CD4-positive, alpha-beta T cell (primary cell): ENCODE measurements around the gene STRA8. TPM values are rescaled to one million over a fixed set of nuclear protein-coding genes. Genes with fewer than 3 reads are reported as not detected.

Experiments
- ATAC-seq: fragments of 200-7000 bp; cut with Tn5 transposase; one replicate; pipeline ENCODE4 v1.10.0; 2022; ENCODE audit warnings: mild to moderate bottlenecking; ENCODE audit not compliant: poor library complexity
- CTCF ChIA-PET: fragments of 350-600 bp; sonication (Branson Sonifier 250); formaldehyde crosslinking; loops from one replicate; lab custom pipeline; 2021; ENCODE audit warnings: antibody characterized with exemption, inconsistent platforms; lab: Charles Lee
- POLR2A ChIA-PET: fragments of 350-600 bp; sonication (Branson Sonifier 250); formaldehyde crosslinking; loops from one replicate; lab custom pipeline; 2021; ENCODE audit warnings: antibody characterized with exemption, inconsistent platforms; lab: Charles Lee
- DNase-seq, 14 experiments: peaks; one replicate each; pipeline ENCODE4 v3.0.0-alpha.2; 2013 to 2020; ENCODE audit warnings: mixed read lengths in 2 of 14
- H3K27ac ChIP-seq, 2 donors: one replicate each; pipeline versions ENCODE4 v1.5.1 to v1.7.0; 2013; ENCODE audit warnings: low read length in 2 of 2, low read depth in 1 of 2, mild to moderate bottlenecking in 1 of 2
- H3K27me3 ChIP-seq, 2 experiments: 1 replicate in 1 of 2; 2 replicates in 1 of 2; pipeline versions ENCODE4 v1.6.1 to v1.7.0; 2013; ENCODE audit warnings: low read length in 2 of 2, control low read depth in 1 of 2, mild to moderate bottlenecking in 1 of 2, moderate library complexity in 1 of 2; ENCODE audit not compliant: insufficient read depth in 2 of 2, control insufficient read depth in 1 of 2
- H3K36me3 ChIP-seq: one replicate; pipeline ENCODE4 v1.6.1; 2013; ENCODE audit warnings: low read length, control low read depth; ENCODE audit not compliant: insufficient read depth
- H3K4me1 ChIP-seq: one replicate; pipeline ENCODE4 v1.6.1; 2013; ENCODE audit warnings: low read length, control low read depth; ENCODE audit not compliant: insufficient read depth
- H3K4me3 ChIP-seq: one replicate; pipeline ENCODE4 v1.5.1; 2013; ENCODE audit warnings: mild to moderate bottlenecking, low read length, moderate library complexity
- H3K9me3 ChIP-seq, 2 experiments: 1 replicate in 1 of 2; 2 replicates in 1 of 2; pipeline versions ENCODE4 v1.6.1 to v1.7.0; 2013; ENCODE audit warnings: low read length in 2 of 2, mild to moderate bottlenecking in 2 of 2, control low read depth in 1 of 2, moderate library complexity in 1 of 2; ENCODE audit not compliant: control insufficient read depth in 1 of 2, insufficient read depth in 1 of 2
- H3K27ac Mint-ChIP-seq: one replicate; pipeline ENCODE4 v1.8.0; 2020; ENCODE audit warnings: mixed read lengths
- H3K27me3 Mint-ChIP-seq: one replicate; pipeline ENCODE4 v1.8.0; 2021; ENCODE audit warnings: mixed read lengths
- H3K36me3 Mint-ChIP-seq: one replicate; pipeline ENCODE4 v1.8.0; 2021; ENCODE audit warnings: low read depth, mixed read lengths
- H3K4me1 Mint-ChIP-seq: one replicate; pipeline ENCODE4 v1.8.0; 2021; ENCODE audit warnings: low read depth, mixed read lengths
- H3K4me3 Mint-ChIP-seq: one replicate; pipeline ENCODE4 v1.8.0; 2020; ENCODE audit warnings: mild to moderate bottlenecking, mixed read lengths
- H3K9me3 Mint-ChIP-seq: one replicate; pipeline ENCODE4 v1.8.0; 2020; ENCODE audit warnings: mixed read lengths
- CTCF ChIP-seq: fragments of 200-600 bp; IDR thresholded peaks from one replicate; pipeline ENCODE4 v1.8.0; 2022; ENCODE audit warnings: antibody characterized with exemption, mild to moderate bottlenecking
- intact Hi-C, 2 experiments: fragments of 100-400 bp; cut with DNase I in 1 of 2; cut with micrococcal nuclease in 1 of 2; formaldehyde crosslinking; loops; one replicate each; pipeline versions ENCODE4 v1.15.1 to v1.9.0; 2023 to 2025; cut with DNase I, micrococcal nuclease
- total RNA-seq, 174 experiments: library from RNA in 2 of 174; stranded (reverse) in 2 of 174; gene quantifications; one replicate each; pipeline ENCODE4 v1.2.3 and lab custom pipeline; 2021 to 2026

Gene STRA8
- total RNA-seq, 2 experiments from 2014 or later: not detected

GRCh38 chr7:135274495-135275268, 41.0 kb downstream of the STRA8 start:
- intact Hi-C loops: loop anchor here (1.0 to 10.0 kb wide), 3 partner anchors 370 to 730 kb away; no protein-coding TSS in a partner anchor
- no peak overlapping the region for H3K27ac Mint-ChIP-seq
- H3K36me3 ChIP-seq: no peaks in the 10 kb centered on the region
- ATAC-seq (peak; percentile 82), DNase-seq (peak; percentile 51 to 80 (median 66))
- H3K27ac ChIP-seq: no peak overlapping the region
- no peaks in the 10 kb centered on the region for H3K36me3 Mint-ChIP-seq
- POLR2A ChIA-PET: interaction anchor here (1.0 to 1.1 kb wide), 2 partner anchors 284 to 371 kb away, joined by 4 to 5 read pairs; partner anchors contain the start of gene NUP205
- peaks cover 3% of the 10 kb centered on the region for H3K27me3 Mint-ChIP-seq
- H3K9me3 ChIP-seq: no peaks in the 10 kb centered on the region
- H3K27me3 ChIP-seq: peaks cover 0 to 3% of the 10 kb centered on the region in 2 experiments
- no peaks in the 10 kb centered on the region for H3K4me1 Mint-ChIP-seq
- peak; percentile 97 for TF ChIP-seq CTCF
- H3K9me3 Mint-ChIP-seq: no peaks in the 10 kb centered on the region
- CTCF ChIA-PET: interaction anchor here (0.6 to 1.3 kb wide), 9 partner anchors 11 to 370 kb away, joined by 3 to 6 read pairs (median 4); partner anchors contain the start of gene AGBL3
- H3K4me3 ChIP-seq: no peak overlapping the region
- H3K4me3 Mint-ChIP-seq: no peak overlapping the region
- no peaks in the 10 kb centered on the region for H3K4me1 ChIP-seq

GRCh38 chr7:135275971-135276580, 42.4 kb downstream of the STRA8 start:
- H3K27me3 ChIP-seq: peaks cover 0 to 3% of the 10 kb centered on the region in 2 experiments
- no peaks in the 10 kb centered on the region for H3K4me1 ChIP-seq
- TF ChIP-seq CTCF: no peak
- intact Hi-C loops: loop anchor here (2.0 to 10.0 kb wide), 2 partner anchors 369 to 729 kb away; no protein-coding TSS in a partner anchor
- Mint-ChIP-seq H3K4me1 (no peaks in the 10 kb centered on the region), H3K36me3 (no peaks in the 10 kb centered on the region), H3K9me3 (no peaks in the 10 kb centered on the region), H3K27me3 (peaks cover 10% of the 10 kb centered on the region), H3K27ac (no peak overlapping the region), H3K4me3 (no peak overlapping the region)
- no peaks in the 10 kb centered on the region for H3K9me3 ChIP-seq
- ChIA-PET POLR2A (no interaction called here), CTCF (no interaction called here)
- H3K4me3 ChIP-seq: no peak overlapping the region
- H3K36me3 ChIP-seq: no peaks in the 10 kb centered on the region
- ATAC-seq (no peak), DNase-seq (no peak)
- no peak overlapping the region for H3K27ac ChIP-seq

GRCh38 chr7:135277161-135277560, 43.5 kb downstream of the STRA8 start:
- H3K9me3 ChIP-seq: no peaks in the 10 kb centered on the region
- no peaks in the 10 kb centered on the region for H3K36me3 ChIP-seq
- H3K4me1 Mint-ChIP-seq: peaks cover 6% of the 10 kb centered on the region
- no peak for TF ChIP-seq CTCF
- peaks cover 0 to 3% of the 10 kb centered on the region in 2 experiments for H3K27me3 ChIP-seq
- ChIA-PET CTCF (no interaction called here), POLR2A (no interaction called here)
- no peak overlapping the region for H3K27ac Mint-ChIP-seq
- no peak for DNase-seq
- no peak overlapping the region for H3K27ac ChIP-seq
- intact Hi-C loops: loop anchor here in 1 of 2 experiments (10.0 kb wide), 1 partner anchor 728 kb away; no protein-coding TSS in a partner anchor
- H3K36me3 Mint-ChIP-seq: no peaks in the 10 kb centered on the region
- no peak overlapping the region for H3K4me3 Mint-ChIP-seq
- H3K4me3 ChIP-seq: no peak overlapping the region
- H3K27me3 Mint-ChIP-seq: peaks cover 14% of the 10 kb centered on the region
- H3K4me1 ChIP-seq: peaks cover 6% of the 10 kb centered on the region
- no peaks in the 10 kb centered on the region for H3K9me3 Mint-ChIP-seq
- ATAC-seq: no peak
